Thymus (tissue), 11 donors: ENCODE results near the gene IL4R. TPM values are rescaled to one million over a fixed set of nuclear protein-coding genes. Genes with fewer than 3 reads are reported as not detected.
"Not testable (repeated sequence)": the region's sequence is repeated elsewhere in the genome, so short reads cannot be mapped to it uniquely, and the experiment has no call there.

Experiments
- DNase-seq, 9 donors: peaks; one replicate each; pipeline ENCODE4 v3.0.0-alpha.2; 2013; ENCODE audit warnings: low spot score in 9 of 9, low read depth in 6 of 9, missing footprints in 1 of 9
- H3K27ac ChIP-seq, 2 donors: one replicate each; pipeline ENCODE4 v1.5.1; 2013; ENCODE audit warnings: control low read depth in 1 of 2, low read depth in 1 of 2, low read length in 1 of 2, mild to moderate bottlenecking in 1 of 2, moderate library complexity in 1 of 2
- H3K27me3 ChIP-seq, 2 donors: one replicate each; pipeline ENCODE4 v1.5.1; 2013; ENCODE audit warnings: low read length in 1 of 2; ENCODE audit not compliant: control insufficient read depth in 2 of 2, insufficient read depth in 1 of 2
- H3K36me3 ChIP-seq, 2 donors: one replicate each; pipeline ENCODE4 v1.5.1; 2013; ENCODE audit warnings: low read length in 1 of 2, mild to moderate bottlenecking in 1 of 2, moderate library complexity in 1 of 2; ENCODE audit not compliant: control insufficient read depth in 2 of 2, insufficient read depth in 2 of 2
- H3K4me1 ChIP-seq, 2 donors: one replicate each; pipeline ENCODE4 v1.5.1; 2013; ENCODE audit warnings: low read length in 2 of 2; ENCODE audit not compliant: control insufficient read depth in 2 of 2, insufficient read depth in 2 of 2
- H3K4me3 ChIP-seq, 2 donors: one replicate each; pipeline ENCODE4 v1.5.1; 2013; ENCODE audit warnings: low read length in 2 of 2, control low read depth in 1 of 2, mild to moderate bottlenecking in 1 of 2
- H3K9me3 ChIP-seq, 2 donors: one replicate each; pipeline ENCODE4 v1.5.1; 2013; ENCODE audit warnings: low read length in 1 of 2, mild to moderate bottlenecking in 1 of 2; ENCODE audit not compliant: control insufficient read depth in 2 of 2, insufficient read depth in 1 of 2
- WGBS: extraction: QIAGEN DNeasy Blood & Tissue Kit; methylation state at CpG from one replicate; pipeline ENCODE4 v1.1.7; 2013; 5-methylcytosine and 5-hydroxymethylcytosine counted together
- polyA plus RNA-seq: library from polyadenylated mRNA; stranded (reverse); fragments of 200-250 nt; gene quantifications from one replicate; pipeline ENCODE4 v1.2.3, GENCODE V29; 2013
- total RNA-seq: library from RNA; stranded (reverse); fragments of 120-200 nt; gene quantifications from one replicate; pipeline ENCODE4 v1.2.4, GENCODE V29; 2013
- donor health status: healthy.

The IL4R gene
- total and polyA plus RNA-seq, 2 donors, result 14.8 to 36.8 TPM

DNA sequence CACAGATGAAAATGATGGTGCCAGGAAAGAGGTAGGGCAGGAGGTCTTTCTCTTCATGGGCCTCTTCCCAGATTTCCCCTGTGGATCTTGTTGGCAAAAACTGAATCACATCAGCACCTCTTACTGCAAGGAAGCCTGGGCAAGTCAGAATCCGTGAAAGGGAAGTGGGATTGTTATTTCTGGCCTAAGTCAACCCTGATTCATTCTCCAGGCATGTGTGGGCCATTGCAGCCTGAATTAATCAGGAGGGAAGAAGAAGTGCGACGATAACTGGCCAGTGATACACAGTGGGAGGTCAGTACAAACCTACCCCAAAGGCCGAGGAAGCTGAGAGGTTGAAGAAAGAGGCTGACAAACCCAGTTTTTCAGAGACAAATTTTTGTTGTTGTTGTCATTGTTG, 27.3 kb upstream of the IL4R start:
- H3K4me3 ChIP-seq, result no peak overlapping the region

DNA sequence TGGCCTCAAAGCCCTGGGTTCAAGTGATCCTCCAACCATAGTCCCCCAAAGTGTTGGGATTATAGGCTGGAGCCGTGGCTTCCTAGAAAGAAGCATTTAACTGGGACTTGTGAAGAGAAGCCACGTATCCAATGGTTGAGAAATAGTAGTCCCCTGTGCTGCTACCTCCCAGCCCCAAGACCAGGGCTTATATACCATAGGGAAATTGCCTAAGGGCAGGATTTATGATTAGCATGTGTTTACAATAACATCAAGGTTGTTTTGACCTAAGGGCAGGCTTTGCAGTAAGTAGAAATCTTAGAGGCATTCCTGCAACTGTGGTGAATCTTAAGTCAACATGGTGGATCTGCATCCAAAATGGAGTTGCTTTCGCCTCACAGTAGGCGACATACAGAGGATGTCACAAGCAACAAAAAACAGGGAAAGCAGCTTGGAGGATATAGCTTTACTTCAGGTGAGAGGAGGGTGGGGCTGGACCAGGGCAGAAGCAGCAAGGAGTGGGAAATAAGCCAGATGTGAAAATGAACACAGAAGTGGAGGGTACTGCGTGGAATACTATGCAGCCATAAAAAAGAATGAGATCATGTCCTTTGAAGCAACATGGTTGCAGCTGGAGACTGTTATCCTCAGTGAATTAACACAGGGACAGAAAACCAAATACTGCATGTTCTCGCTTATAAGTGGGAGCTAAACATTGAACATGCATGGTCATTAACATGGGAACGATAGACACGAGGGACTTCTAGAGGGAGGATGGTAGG, 26.5 kb upstream of the IL4R start:
- Histone ChIP-seq H3K4me3 (no peak overlapping the region), H3K4me1 (no peaks in the 10 kb centered on the region)

More for the DNA sequence above, 27.3 kb upstream of the IL4R start:
- Histone ChIP-seq H3K27me3 (no peaks in the 10 kb centered on the region), H3K4me1 (peaks cover 0 to under 1% of the 10 kb centered on the region in 2 donors), H3K9me3 (no peaks in the 10 kb centered on the region), H3K27ac (no peak overlapping the region), H3K36me3 (no peaks in the 10 kb centered on the region)
- DNase-seq, result no peak
- 81% methylated on average over 4 of the region's 4 CpGs for WGBS

DNA sequence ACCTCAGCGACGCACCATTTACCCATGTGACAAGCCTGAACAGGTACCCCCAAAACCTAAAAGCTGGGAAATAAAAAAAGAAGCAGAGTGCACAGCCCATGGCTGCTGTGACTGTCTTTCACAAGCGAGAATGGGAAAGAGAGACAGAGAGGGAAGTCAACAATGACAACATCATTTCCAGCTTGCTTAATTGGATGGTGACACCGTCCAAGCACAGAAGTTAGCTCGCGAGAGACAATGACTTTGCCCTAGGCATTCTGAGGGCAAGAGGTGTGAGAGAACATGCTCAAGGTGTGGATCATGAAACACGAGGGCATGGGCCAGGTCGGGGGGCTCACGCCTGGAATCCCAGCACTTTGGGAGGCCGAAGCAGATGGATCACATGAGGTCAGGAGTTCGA, 25.9 kb upstream of the IL4R start:
- Histone ChIP-seq H3K27ac (no peak overlapping the region), H3K9me3 (no peaks in the 10 kb centered on the region), H3K27me3 (no peaks in the 10 kb centered on the region), H3K4me3 (no peak overlapping the region), H3K4me1 (no peaks in the 10 kb centered on the region), H3K36me3 (no peaks in the 10 kb centered on the region)
- WGBS, result 97% methylated on average over 11 of the region's 11 CpGs
- DNase-seq, result no peak

More for the DNA sequence above, 26.5 kb upstream of the IL4R start:
- H3K36me3 ChIP-seq, result no peaks in the 10 kb centered on the region
- no peak overlapping the region for H3K27ac ChIP-seq
- DNase-seq, result no peak
- 98% methylated on average over 8 of the region's 8 CpGs for WGBS
- H3K9me3 ChIP-seq, result no peaks in the 10 kb centered on the region
- no peaks in the 10 kb centered on the region for H3K27me3 ChIP-seq

DNA sequence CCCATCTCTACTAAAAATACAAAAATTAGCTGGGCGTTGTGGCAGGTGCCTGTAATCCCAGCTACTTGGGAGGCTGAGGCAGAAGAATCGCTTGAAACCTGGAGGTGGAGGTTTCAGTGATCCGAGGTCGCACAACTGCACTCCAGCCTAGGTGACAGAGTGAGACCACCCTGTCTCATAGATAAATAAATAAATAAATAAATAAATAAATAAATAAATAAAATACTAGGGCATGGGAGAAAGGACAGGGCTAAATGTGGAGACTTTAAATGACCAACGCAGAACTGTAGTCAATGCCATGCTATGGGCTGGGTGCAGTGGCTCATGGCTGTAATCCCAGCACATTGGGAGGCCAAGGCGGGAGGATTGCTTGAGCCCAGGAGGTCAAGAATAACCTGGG, 25.5 kb upstream of the IL4R start:
- over 99% methylated on average over 6 of the region's 6 CpGs for WGBS
- not testable (repeated sequence) for H3K36me3 ChIP-seq, DNase-seq, H3K4me1 ChIP-seq, H3K4me3 ChIP-seq, H3K27me3 ChIP-seq, H3K27ac ChIP-seq, H3K9me3 ChIP-seq

DNA sequence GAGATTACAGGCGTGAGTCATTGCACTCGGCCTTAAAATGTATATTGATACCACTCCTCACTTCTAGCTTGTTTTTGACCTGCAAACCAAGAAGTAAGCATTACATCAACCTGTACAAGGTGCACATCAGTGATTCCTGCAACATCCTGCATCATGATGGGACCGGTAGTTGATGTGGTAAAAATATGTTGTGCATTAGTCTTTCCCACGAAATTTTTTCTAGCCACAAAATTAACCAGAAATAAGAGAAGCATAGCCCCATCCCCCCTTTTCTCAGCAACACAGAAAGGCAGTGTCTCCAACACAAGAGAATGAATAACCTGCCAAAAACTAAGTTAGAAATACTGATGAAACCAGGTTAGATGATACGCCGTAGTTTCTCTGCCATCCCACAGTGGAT, 24.1 kb upstream of the IL4R start:
- WGBS, result 69% methylated on average over 6 of the region's 6 CpGs
- Histone ChIP-seq H3K27me3 (no peaks in the 10 kb centered on the region), H3K4me1 (no peaks in the 10 kb centered on the region), H3K4me3 (no peak overlapping the region), H3K36me3 (no peaks in the 10 kb centered on the region), H3K27ac (no peak overlapping the region), H3K9me3 (no peaks in the 10 kb centered on the region)
- no peak for DNase-seq

DNA sequence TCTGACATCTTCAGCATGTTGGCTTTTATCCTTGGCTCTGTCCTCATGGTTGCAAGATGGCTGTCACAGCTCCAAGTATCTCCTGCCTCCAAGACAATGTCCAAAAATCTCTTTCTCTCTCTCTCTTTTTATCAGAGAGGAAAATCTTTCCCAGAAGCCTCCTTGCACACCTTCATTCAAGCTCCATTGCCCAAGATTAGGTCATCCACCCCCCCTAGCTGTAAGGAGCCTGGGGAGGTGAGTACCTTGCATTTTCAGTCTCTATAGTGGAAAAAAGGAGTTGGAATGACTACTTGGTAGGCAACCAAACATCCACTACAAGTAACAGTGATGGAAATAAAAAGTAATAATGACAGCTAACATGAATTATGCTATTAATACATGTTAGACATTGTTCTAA, 23.2 kb upstream of the IL4R start:
- H3K27ac ChIP-seq, result no peak overlapping the region
- H3K4me3 ChIP-seq, result no peak overlapping the region
- DNase-seq, result no peak
- no peaks in the 10 kb centered on the region for H3K36me3 ChIP-seq
- H3K4me1 ChIP-seq, result no peaks in the 10 kb centered on the region
- no peaks in the 10 kb centered on the region for H3K9me3 ChIP-seq
- H3K27me3 ChIP-seq, result no peaks in the 10 kb centered on the region

DNA sequence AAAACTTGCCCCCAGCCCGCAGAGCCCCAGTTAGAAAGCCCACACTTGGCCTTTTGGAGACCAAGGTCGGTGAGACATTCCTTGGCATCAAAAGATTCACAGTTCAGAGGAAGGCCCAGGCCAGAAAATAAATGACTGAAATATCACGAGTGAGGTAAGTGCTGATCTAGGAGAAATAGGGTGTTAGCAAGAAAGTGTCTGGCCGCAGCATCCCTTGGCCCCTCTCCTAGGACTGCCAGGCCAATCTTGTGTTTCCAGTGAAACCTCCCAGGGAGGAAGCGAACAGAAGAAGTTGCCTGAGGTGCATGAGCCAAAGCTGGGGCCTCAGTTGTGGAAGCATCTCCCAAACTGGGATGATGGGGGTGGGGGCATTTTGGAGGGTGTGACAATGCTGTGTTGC, 22.7 kb upstream of the IL4R start:
- no peaks in the 10 kb centered on the region for H3K36me3 ChIP-seq
- no peaks in the 10 kb centered on the region for H3K4me1 ChIP-seq
- no peak for DNase-seq
- WGBS, result 97% methylated on average over 5 of the region's 5 CpGs
- H3K9me3 ChIP-seq, result no peaks in the 10 kb centered on the region
- no peak overlapping the region for H3K27ac ChIP-seq
- H3K4me3 ChIP-seq, result no peak overlapping the region
- H3K27me3 ChIP-seq, result no peaks in the 10 kb centered on the region

DNA sequence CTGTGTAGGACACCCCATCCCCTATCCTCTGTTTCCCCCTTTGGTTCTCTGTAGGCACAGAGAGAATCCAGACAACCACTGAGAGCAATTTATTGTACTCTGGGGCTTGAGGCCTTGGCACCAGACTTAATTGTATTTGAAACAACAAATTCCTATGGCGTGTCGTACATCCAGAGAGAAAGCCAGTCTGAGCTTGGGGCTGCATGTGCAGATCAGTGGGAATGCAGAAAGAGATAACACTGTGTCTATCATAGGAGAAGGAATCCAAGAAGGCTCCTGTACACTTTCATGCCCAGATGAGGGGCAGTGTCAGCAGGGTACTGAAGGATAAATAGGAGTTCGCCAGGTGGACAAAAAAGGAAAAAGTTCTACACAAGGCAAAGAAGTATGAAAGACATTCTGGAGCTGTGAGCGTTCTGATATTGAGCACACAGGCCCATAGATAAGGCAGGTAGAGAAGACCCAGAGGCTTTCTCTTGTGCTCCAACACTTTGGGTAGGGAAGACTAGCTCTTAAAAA, 22.0 kb upstream of the IL4R start:
- no peak overlapping the region for H3K27ac ChIP-seq

DNA sequence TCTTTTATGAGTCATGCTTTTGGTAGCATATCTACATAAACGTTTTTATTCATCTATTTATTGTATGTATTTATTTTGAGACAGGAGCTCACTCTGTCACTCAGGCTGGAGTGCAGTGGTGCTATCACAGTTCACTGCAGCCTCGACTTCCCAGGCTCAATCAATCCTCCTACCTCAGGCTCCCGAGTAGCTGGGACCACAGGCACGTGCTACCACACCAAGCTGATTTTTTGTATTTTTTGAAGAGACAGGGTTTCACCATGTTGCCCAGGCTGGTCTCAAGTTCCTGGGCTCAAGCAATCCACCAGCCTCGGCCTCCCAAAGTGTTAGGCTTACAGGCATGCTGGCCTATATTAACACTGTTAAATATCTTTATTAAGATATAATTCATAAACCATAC, 20.4 kb upstream of the IL4R start:
- H3K4me3 ChIP-seq, result no peak overlapping the region
- no peak for DNase-seq
- 82% methylated on average over 5 of the region's 5 CpGs for whole genome bisulfite sequencing
- H3K4me1 ChIP-seq, result no peaks in the 10 kb centered on the region
- no peaks in the 10 kb centered on the region for H3K9me3 ChIP-seq
- H3K36me3 ChIP-seq, result no peaks in the 10 kb centered on the region
- H3K27ac ChIP-seq, result no peak overlapping the region
- H3K27me3 ChIP-seq, result no peaks in the 10 kb centered on the region

More for the DNA sequence above, 22.0 kb upstream of the IL4R start:
- no peak for DNase-seq
- no peak overlapping the region for H3K4me3 ChIP-seq
- 98% methylated on average over 4 of the region's 4 CpGs for WGBS
- H3K36me3 ChIP-seq, result no peaks in the 10 kb centered on the region
- H3K27me3 ChIP-seq, result no peaks in the 10 kb centered on the region
- no peaks in the 10 kb centered on the region for H3K9me3 ChIP-seq
- H3K4me1 ChIP-seq, result no peaks in the 10 kb centered on the region
